ENCODE results near the gene GEMIN5.
"Not testable (repeated sequence)": the region's sequence is repeated elsewhere in the genome, so short reads cannot be mapped to it uniquely, and the experiment has no call there.

Gene GEMIN5, protein sequence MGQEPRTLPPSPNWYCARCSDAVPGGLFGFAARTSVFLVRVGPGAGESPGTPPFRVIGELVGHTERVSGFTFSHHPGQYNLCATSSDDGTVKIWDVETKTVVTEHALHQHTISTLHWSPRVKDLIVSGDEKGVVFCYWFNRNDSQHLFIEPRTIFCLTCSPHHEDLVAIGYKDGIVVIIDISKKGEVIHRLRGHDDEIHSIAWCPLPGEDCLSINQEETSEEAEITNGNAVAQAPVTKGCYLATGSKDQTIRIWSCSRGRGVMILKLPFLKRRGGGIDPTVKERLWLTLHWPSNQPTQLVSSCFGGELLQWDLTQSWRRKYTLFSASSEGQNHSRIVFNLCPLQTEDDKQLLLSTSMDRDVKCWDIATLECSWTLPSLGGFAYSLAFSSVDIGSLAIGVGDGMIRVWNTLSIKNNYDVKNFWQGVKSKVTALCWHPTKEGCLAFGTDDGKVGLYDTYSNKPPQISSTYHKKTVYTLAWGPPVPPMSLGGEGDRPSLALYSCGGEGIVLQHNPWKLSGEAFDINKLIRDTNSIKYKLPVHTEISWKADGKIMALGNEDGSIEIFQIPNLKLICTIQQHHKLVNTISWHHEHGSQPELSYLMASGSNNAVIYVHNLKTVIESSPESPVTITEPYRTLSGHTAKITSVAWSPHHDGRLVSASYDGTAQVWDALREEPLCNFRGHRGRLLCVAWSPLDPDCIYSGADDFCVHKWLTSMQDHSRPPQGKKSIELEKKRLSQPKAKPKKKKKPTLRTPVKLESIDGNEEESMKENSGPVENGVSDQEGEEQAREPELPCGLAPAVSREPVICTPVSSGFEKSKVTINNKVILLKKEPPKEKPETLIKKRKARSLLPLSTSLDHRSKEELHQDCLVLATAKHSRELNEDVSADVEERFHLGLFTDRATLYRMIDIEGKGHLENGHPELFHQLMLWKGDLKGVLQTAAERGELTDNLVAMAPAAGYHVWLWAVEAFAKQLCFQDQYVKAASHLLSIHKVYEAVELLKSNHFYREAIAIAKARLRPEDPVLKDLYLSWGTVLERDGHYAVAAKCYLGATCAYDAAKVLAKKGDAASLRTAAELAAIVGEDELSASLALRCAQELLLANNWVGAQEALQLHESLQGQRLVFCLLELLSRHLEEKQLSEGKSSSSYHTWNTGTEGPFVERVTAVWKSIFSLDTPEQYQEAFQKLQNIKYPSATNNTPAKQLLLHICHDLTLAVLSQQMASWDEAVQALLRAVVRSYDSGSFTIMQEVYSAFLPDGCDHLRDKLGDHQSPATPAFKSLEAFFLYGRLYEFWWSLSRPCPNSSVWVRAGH (N-terminal part only)

GRCh38 chr5:154937718-154938466, at the start of gene GEMIN5:
Gene GEMIN5, minus strand, starts transcription at chr5:154938211. Its CDS starts 78 bp downstream, at chr5:154938133.
- peak; percentile 54 to 65 for DNase-seq (ENCODE audit: low read depth in 2 of 2, low spot score in 1 of 2)

DNA sequence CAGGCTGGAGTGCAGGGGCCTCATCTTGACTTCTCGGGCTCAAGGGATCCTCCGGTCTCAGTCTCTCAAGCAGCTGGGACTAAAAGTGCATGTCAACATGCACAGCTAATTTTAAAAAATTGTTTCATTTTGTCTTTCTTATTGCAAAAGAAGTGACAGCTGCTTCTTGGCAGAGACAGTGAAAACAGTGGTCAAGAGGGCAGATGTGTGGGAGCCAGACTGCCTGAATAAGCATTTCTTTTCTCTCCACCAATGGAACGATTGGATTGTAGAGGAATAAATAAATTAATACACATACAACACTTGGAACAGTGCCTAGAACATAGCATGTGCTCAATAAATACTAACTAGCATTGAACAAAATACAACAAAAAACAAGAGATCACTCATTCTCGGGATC, 48.1 kb upstream of the GEMIN5 start:
- DNase-seq (ENCODE audit: low read depth in 2 of 2, low spot score in 1 of 2): no peak

DNA sequence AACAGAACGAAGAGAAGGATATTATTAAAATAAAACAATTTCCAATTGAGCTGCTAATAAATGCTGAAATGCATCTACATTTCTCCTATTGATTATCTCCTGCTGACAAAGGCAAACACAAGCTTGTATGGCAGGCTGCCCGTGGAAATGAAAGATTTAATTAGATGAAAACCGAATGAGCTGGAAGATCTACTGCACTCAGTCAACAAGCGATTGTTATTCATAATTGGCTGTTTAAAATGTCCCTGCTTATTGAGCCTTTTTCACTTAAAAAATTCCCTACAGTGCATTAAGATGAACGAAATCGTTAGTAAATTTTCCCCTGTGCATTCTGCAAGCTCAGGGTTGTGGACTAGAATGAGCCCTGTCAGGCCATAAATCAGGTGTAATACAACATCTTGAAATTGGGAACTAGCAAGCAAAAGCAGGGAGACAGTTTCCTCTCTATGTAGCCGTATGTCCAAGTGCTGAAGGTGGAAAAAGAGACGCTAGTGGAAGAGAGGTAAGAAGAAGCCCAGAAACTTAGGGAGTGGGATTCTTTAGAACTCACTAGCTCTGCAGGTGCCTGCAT, 47.0 kb upstream of the GEMIN5 start:
- no peak for DNase-seq (ENCODE audit: low read depth in 2 of 2, low spot score in 1 of 2)

DNA sequence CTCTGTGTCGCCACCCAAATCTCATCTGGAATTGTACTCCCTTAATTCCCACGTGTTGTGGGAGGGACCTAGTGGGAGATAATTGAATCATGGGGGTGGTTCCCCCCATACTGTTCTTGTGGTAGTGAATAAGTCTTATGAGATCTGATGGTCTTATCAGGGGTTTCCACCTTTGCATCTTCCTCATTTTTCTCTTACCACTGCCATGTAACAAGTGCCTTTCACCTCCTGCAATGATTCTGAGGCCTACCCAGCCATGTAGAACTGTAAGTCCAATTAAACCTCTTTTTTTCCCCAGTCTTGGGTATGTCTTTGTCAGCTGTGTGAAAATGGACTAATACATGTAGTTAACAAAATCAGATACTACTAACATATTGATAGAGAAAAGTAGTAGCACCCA, 40.3 kb upstream of the GEMIN5 start:
- DNase-seq (ENCODE audit: low read depth in 2 of 2, low spot score in 1 of 2): not testable (repeated sequence)

DNA sequence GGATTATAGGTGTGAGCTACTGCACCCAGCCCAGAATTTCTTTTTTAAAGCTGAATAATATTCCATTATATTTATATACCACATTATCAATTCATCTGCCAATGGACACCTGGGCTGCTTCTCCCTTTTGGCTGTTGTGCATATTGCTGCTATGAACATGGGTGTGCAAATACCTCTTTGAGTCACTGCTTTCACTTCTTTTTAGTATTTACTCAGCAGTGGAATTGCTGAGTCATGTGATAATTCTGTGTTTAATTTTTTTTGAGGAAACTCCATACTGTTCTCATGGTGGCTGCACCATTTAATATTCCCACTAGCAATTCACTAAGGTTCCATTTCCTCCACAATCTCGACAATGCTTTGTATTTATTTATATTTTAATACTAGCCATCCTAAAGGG, 39.4 kb upstream of the GEMIN5 start:
- DNase-seq (ENCODE audit: low read depth in 2 of 2, low spot score in 1 of 2): no peak

DNA sequence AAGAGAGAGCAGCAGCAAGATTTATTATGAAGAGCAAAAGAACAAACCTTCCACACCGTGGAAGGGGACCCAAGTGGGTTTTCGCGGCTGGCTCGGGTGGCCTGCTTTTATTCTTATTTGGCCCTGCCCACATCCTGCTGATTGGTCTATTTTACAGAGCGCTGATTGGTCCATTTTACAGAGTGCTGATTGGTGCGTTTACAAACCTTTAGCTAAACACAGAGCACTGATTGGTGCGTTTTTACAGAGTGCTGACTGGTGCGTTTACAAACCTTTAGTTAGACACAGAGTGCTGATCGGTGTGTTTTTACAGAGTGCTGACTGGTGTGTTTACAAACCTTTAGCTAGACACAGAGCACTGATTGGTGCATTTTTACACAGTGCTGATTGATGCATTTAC, 38.1 kb upstream of the GEMIN5 start:
- DNase-seq (ENCODE audit: low read depth in 2 of 2, low spot score in 1 of 2): not testable (repeated sequence)

- DNase-seq (ENCODE audit: low read depth in 2 of 2, low spot score in 1 of 2): no peak
These were observed 34.6 kb upstream of the GEMIN5 start for GRCh38 chr5:154972476-154973080.

DNA sequence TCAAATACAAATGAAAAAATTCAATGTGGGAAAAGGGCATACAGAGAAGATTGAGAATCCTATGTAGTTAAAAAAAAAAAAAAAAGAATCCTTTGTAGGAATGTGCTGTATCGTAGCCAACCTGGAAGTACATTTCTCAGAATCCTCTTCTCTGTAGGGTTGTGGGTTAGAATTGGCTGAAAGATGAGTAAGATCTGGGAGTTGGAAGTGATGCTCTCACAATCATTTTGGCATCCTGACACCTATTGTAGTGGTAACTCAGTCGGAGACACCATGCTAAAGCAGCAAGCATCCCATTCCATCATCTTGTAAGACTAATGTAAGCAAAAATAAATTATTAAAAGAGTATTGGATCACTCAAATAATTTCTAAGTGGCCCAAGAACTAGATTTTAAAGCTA, 33.5 kb upstream of the GEMIN5 start:
- no peak for DNase-seq (ENCODE audit: low read depth in 2 of 2, low spot score in 1 of 2)

GRCh38 chr5:154970759-154971158, 32.7 kb upstream of the GEMIN5 start:
- no peak for DNase-seq (ENCODE audit: low read depth in 2 of 2, low spot score in 1 of 2)

- no peak for DNase-seq (ENCODE audit: low read depth in 2 of 2, low spot score in 1 of 2)
These were observed 30.9 kb upstream of the GEMIN5 start for GRCh38 chr5:154968953-154969352.

- no peak for DNase-seq (ENCODE audit: low read depth in 2 of 2, low spot score in 1 of 2)
These were observed 29.5 kb upstream of the GEMIN5 start for GRCh38 chr5:154967421-154968024.

- DNase-seq (ENCODE audit: low read depth in 2 of 2, low spot score in 1 of 2): no peak
These were observed 28.9 kb upstream of the GEMIN5 start for GRCh38 chr5:154966874-154967273.

- DNase-seq (ENCODE audit: low read depth in 2 of 2, low spot score in 1 of 2): no peak
These were observed 28.2 kb upstream of the GEMIN5 start for GRCh38 chr5:154966081-154966841.

- no peak for DNase-seq (ENCODE audit: low read depth in 2 of 2, low spot score in 1 of 2)
These were observed 24.5 kb upstream of the GEMIN5 start for GRCh38 chr5:154962494-154962893.

DNA sequence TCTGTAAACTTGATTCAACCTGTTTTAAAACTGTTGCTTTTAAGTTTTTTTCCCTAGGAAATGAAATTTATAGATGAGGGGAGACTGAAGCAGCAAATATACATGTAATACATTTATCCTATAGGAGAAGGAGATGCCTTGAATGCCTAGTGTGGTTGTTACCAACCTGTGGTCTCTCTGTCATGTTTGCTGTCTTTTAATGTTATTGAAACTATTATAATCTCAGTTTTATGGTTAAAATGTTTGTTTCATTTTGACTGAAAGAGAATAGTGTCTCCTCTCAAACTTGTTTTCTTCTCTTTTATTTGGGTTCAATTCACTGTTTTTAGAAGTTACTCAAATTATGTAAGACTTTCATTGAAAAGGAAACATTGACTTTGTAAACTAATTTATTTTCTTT, 18.7 kb upstream of the GEMIN5 start:
- DNase-seq (ENCODE audit: low read depth in 2 of 2, low spot score in 1 of 2): no peak

GRCh38 chr5:154949781-154950180, 11.8 kb upstream of the GEMIN5 start:
- DNase-seq (ENCODE audit: low read depth in 2 of 2, low spot score in 1 of 2): no peak

GRCh38 chr5:154948313-154948712, 10.3 kb upstream of the GEMIN5 start:
- DNase-seq (ENCODE audit: low read depth in 2 of 2, low spot score in 1 of 2): no peak

DNA sequence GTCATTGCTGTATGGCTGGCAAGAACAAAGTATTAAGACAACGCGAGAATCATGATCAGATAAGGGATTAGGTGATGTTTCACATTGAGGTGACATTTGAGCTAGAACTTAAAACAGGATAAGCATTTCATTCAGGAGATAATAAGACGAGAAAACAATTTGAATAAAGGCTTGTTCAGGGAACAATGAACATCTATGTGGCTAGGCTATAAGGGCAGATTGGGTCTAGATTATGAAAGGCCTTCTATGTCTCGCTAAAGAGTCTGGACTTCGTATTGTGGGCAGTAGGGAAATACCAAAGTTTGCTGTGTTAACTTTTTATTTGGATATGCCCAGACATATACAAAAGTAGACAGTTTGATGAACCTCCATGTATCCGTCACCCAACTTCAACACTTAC, 9.8 kb upstream of the GEMIN5 start:
- no peak for DNase-seq (ENCODE audit: low read depth in 2 of 2, low spot score in 1 of 2)

Measured in stimulated activated CD8-positive, alpha-beta memory T cell treated with anti-CD3 and anti-CD28 coated beads, Interleukin-4, amount 100 ng/mL, for 1 hour (primary cell).